Measurements from ENCODE around the gene SPATA46.

GRCh38 chr1:162364498-162364897, 12.2 kb downstream of the SPATA46 start:
- no peak for TF ChIP-seq CTCF (IDR thresholded peaks at IDR 0.05; ENCODE audit: insufficient read depth, low read depth, low read length)
- no peak for TF ChIP-seq EZH2 (IDR thresholded peaks at IDR 0.05; ENCODE audit: insufficient read depth, low read length)
